Skin of body (tissue), 3 donors: ENCODE results near the gene PRLH. TPM values are rescaled to one million over a fixed set of nuclear protein-coding genes. Genes with fewer than 3 reads are reported as not detected.
"Not testable (repeated sequence)": the region's sequence is repeated elsewhere in the genome, so short reads cannot be mapped to it uniquely, and the experiment has no call there.

ENCODE experiments used
- DNase-seq: peaks from one replicate; lab custom pipeline; 2025; lab: John Stamatoyannopoulos, UW
- small RNA-seq: library from RNA; depleted of rRNA; stranded (forward); fragments of <200 nt; gene quantifications from one replicate; pipeline ENCODE3, GENCODE V24; 2014; ENCODE audit warnings: low replicate concordance
- total RNA-seq: library from RNA; depleted of rRNA; stranded (reverse); fragments of >200 nt; gene quantifications from one replicate; pipeline ENCODE4 v1.2.3, GENCODE V29; 2014

PRLH gene
- total RNA-seq, 1 donor from 2014 or later = not detected

GRCh38 chr2:237600205-237600846 lies 34.0 kb downstream of the PRLH start:
- peak; percentile 74 for DNase-seq

- no peak for DNase-seq
These were observed 35.2 kb downstream of the PRLH start for GRCh38 chr2:237601453-237602116.

GRCh38 chr2:237602409-237602808 lies 36.0 kb downstream of the PRLH start:
- no peak for DNase-seq

- no peak for DNase-seq
These were observed 36.8 kb downstream of the PRLH start for GRCh38 chr2:237603049-237603717.

- DNase-seq = peak; percentile 74
These were observed 37.5 kb downstream of the PRLH start for GRCh38 chr2:237603718-237604362.

- no peak for DNase-seq
These were observed 38.0 kb downstream of the PRLH start for GRCh38 chr2:237604391-237604790.

- no peak for DNase-seq
These were observed 38.6 kb downstream of the PRLH start for GRCh38 chr2:237604960-237605359.

GRCh38 chr2:237606522-237606921 lies 40.1 kb downstream of the PRLH start:
- DNase-seq = not testable (repeated sequence)

GRCh38 chr2:237612527-237613357 lies 46.4 kb downstream of the PRLH start:
- DNase-seq = no peak

- no peak for DNase-seq
These were observed 47.3 kb downstream of the PRLH start for GRCh38 chr2:237613679-237614078.

GRCh38 chr2:237614151-237614720 lies 47.9 kb downstream of the PRLH start:
- no peak for DNase-seq

GRCh38 chr2:237615631-237616249 lies 49.4 kb downstream of the PRLH start:
- DNase-seq = no peak

- no peak for DNase-seq
These were observed 50.0 kb downstream of the PRLH start for GRCh38 chr2:237616373-237616733.

Small RNA genes within 50 kb of the gene (small RNA-seq; reads per million reads assigned to genes)
- gene RNU6-1140P = not detected

Other genes starting within 250 kb of the PRLH start
- gene COL6A3, start 152.4 kb upstream of the PRLH start, total RNA-seq = 637 TPM
- gene MLPH, start 79.3 kb upstream of the PRLH start, total RNA-seq = 6.5 TPM
- gene RAB17, start 24.2 kb downstream of the PRLH start, total RNA-seq = 0.59 TPM
- 58.0 TPM for gene LRRFIP1, start 61.0 kb downstream of the PRLH start, total RNA-seq
- gene RBM44, start 232.2 kb downstream of the PRLH start, total RNA-seq = 2.1 TPM